ENCODE data around the gene EHBP1.

GRCh38 chr2:63064661-63065060 lies 359.1 kb downstream of the EHBP1 start:
- TF ChIP-seq REST (IDR thresholded peaks at IDR 0.05; ENCODE audit: insufficient read depth in 1 of 2, low read depth in 2 of 2, low read length in 2 of 2), result no peak
- no peak for TF ChIP-seq SIN3A (IDR thresholded peaks at IDR 0.05; ENCODE audit: borderline replicate concordance, insufficient read depth, low read length)
- TF ChIP-seq POLR2AphosphoS5 (IDR thresholded peaks at IDR 0.05; ENCODE audit: low read depth, low read length), result no peak
- no peak for TF ChIP-seq TAF1 (IDR thresholded peaks at IDR 0.05; ENCODE audit: borderline replicate concordance, insufficient read depth, low read length)
- TF ChIP-seq FOXP2 (optimal IDR thresholded peaks at IDR 0.05; ENCODE audit: borderline replicate concordance, extremely low read depth, extremely low read length, insufficient read depth), result no peak
